Measurements from ENCODE around the gene ZNF444. TPM values are rescaled to one million over a fixed set of nuclear protein-coding genes. Genes with fewer than 3 reads are reported as not detected.
"Not testable (repeated sequence)": the region's sequence is repeated elsewhere in the genome, so short reads cannot be mapped to it uniquely, and the experiment has no call there.

Gene ZNF444
- total and polyA plus RNA-seq, 4 donors = 6.1 to 30.4 (median 21.0) TPM

GRCh38 chr19:56209091-56209490 is 68.0 kb downstream of the ZNF444 start (continued):
- TF ChIP-seq, protein P1, sequence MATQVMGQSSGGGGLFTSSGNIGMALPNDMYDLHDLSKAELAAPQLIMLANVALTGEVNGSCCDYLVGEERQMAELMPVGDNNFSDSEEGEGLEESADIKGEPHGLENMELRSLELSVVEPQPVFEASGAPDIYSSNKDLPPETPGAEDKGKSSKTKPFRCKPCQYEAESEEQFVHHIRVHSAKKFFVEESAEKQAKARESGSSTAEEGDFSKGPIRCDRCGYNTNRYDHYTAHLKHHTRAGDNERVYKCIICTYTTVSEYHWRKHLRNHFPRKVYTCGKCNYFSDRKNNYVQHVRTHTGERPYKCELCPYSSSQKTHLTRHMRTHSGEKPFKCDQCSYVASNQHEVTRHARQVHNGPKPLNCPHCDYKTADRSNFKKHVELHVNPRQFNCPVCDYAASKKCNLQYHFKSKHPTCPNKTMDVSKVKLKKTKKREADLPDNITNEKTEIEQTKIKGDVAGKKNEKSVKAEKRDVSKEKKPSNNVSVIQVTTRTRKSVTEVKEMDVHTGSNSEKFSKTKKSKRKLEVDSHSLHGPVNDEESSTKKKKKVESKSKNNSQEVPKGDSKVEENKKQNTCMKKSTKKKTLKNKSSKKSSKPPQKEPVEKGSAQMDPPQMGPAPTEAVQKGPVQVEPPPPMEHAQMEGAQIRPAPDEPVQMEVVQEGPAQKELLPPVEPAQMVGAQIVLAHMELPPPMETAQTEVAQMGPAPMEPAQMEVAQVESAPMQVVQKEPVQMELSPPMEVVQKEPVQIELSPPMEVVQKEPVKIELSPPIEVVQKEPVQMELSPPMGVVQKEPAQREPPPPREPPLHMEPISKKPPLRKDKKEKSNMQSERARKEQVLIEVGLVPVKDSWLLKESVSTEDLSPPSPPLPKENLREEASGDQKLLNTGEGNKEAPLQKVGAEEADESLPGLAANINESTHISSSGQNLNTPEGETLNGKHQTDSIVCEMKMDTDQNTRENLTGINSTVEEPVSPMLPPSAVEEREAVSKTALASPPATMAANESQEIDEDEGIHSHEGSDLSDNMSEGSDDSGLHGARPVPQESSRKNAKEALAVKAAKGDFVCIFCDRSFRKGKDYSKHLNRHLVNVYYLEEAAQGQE (IDR thresholded peaks at IDR 0.05) = no peak
- TF ChIP-seq HNF4A (conservative IDR thresholded peaks at IDR 0.05) = no peak
- TF ChIP-seq, protein P2, sequence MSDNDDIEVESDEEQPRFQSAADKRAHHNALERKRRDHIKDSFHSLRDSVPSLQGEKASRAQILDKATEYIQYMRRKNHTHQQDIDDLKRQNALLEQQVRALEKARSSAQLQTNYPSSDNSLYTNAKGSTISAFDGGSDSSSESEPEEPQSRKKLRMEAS (IDR thresholded peaks at IDR 0.05) = no peak
- no peak for TF ChIP-seq HNF4G (IDR thresholded peaks at IDR 0.05)
- no peak for TF ChIP-seq TAF1 (conservative IDR thresholded peaks at IDR 0.05)
- TF ChIP-seq RXRA (IDR thresholded peaks at IDR 0.05) = no peak
- no peak for TF ChIP-seq NR2F2 (IDR thresholded peaks at IDR 0.05)

- not testable (repeated sequence) for DNase-seq (ENCODE audit: low spot score); H3K4me1 ChIP-seq (ENCODE audit: control insufficient read depth in 4 of 4, insufficient read depth in 4 of 4, low read length in 3 of 4); H3K36me3 ChIP-seq (ENCODE audit: control insufficient read depth in 4 of 4, insufficient read depth in 3 of 4, low read depth in 1 of 4, low read length in 3 of 4); H3K27me3 ChIP-seq (ENCODE audit: control insufficient read depth in 4 of 4, insufficient read depth in 4 of 4, low read length in 3 of 4); H3K9ac ChIP-seq (ENCODE audit: low read depth in 1 of 2, low read length in 2 of 2); H3K4me3 ChIP-seq (ENCODE audit: low read depth in 1 of 3, low read length in 3 of 3); H3K27ac ChIP-seq (ENCODE audit: low read depth in 1 of 2, low read length in 2 of 2); H3K9me3 ChIP-seq (ENCODE audit: control insufficient read depth in 4 of 4, low read length in 3 of 4)
- WGBS = 88% methylated on average over 9 of the region's 9 CpGs
These were observed 68.9 kb downstream of the ZNF444 start for GRCh38 chr19:56210036-56210435.

Small RNAs within 50 kb of the gene (small RNA-seq; reads per million reads assigned to genes)
- gene AC024580.2 = not detected
- not detected for gene RF00019

Other genes starting within 250 kb of the ZNF444 start
- not detected for gene NLRP13, start 209.0 kb upstream of the ZNF444 start, total RNA-seq
- gene NLRP13, start 209.0 kb upstream of the ZNF444 start, polyA plus RNA-seq = not detected
- gene NLRP8, start 193.5 kb upstream of the ZNF444 start, total RNA-seq = not detected
- gene NLRP8, start 193.5 kb upstream of the ZNF444 start, polyA plus RNA-seq = not detected
- gene NLRP5, start 154.5 kb upstream of the ZNF444 start, total RNA-seq = not detected
- not detected for gene NLRP5, start 154.5 kb upstream of the ZNF444 start, polyA plus RNA-seq
- gene ZNF787, start 20.0 kb upstream of the ZNF444 start, total RNA-seq = 10 to 100 TPM; 17.6 to 23.6 TPM
- gene ZNF787, start 20.0 kb upstream of the ZNF444 start, polyA plus RNA-seq = 10 to 100 TPM in 1 of 2 donors, 1 to 10 TPM in 1; 2.9 to 20.1 TPM
- not detected for gene GALP, start 34.7 kb downstream of the ZNF444 start, total RNA-seq
- under 1 TPM; 0.08 to 0.63 TPM for gene GALP, start 34.7 kb downstream of the ZNF444 start, polyA plus RNA-seq
- gene ZSCAN5B, start 56.5 kb downstream of the ZNF444 start, total RNA-seq = under 1 TPM in 1 of 2 donors, not detected in 1; 0.08 TPM
- not detected for gene ZSCAN5B, start 56.5 kb downstream of the ZNF444 start, polyA plus RNA-seq
- gene ZSCAN5C, start 61.0 kb downstream of the ZNF444 start, total RNA-seq = not detected
- gene ZSCAN5C, start 61.0 kb downstream of the ZNF444 start, polyA plus RNA-seq = not detected
- gene EDDM13, start 131.5 kb downstream of the ZNF444 start, total RNA-seq = not detected
- gene EDDM13, start 131.5 kb downstream of the ZNF444 start, polyA plus RNA-seq = under 1 TPM in 1 of 2 donors, not detected in 1; 0.20 TPM
- gene ZSCAN5A, start 173.6 kb downstream of the ZNF444 start, total RNA-seq = 1 to 10 TPM; 7.4 to 9.6 TPM
- gene ZSCAN5A, start 173.6 kb downstream of the ZNF444 start, polyA plus RNA-seq = 1 to 10 TPM; 2.2 to 2.7 TPM